ENCODE data around the gene TRAPPC2L. TPM values are rescaled to one million over a fixed set of nuclear protein-coding genes. Genes with fewer than 3 reads are reported as not detected.

Gene TRAPPC2L
- total and polyA plus RNA-seq, 10 of the 15 experiments (the other 5 are each of a cell fraction or from before 2014, with no cell fraction given): 56.3 to 363 (median 118) TPM

- TF ChIP-seq CREM (IDR thresholded peaks at IDR 0.05; ENCODE audit: low read depth) (no peak), CEBPZ (IDR thresholded peaks at IDR 0.05; ENCODE audit: low read depth, low read length) (no peak), CTCF (IDR thresholded peaks at IDR 0.05 in 2 of 3, conservative IDR thresholded peaks at IDR 0.05 in 1 of 3; ENCODE audit: control insufficient read depth in 2 of 3, extremely low read depth in 1 of 3, insufficient read depth in 1 of 3, low read depth in 3 of 3, low read length in 3 of 3) (no peak), GABPA (IDR thresholded peaks at IDR 0.05; ENCODE audit: low read depth) (no peak)
- no peaks in the 10 kb centered on the region for H3K27me3 ChIP-seq (replicated peaks in 1 of 2; ENCODE audit: control insufficient read depth in 2 of 2, insufficient read depth in 2 of 2, low read length in 1 of 2)
- ATAC-seq (no peak), DNase-seq (ENCODE audit: low read depth, low spot score) (no peak), FAIRE-seq (no peak)
- no peaks in the 10 kb centered on the region for H3K9me3 ChIP-seq (replicated peaks; ENCODE audit: control insufficient read depth, insufficient read depth, low read length)
- ChIA-PET POLR2A (no interaction called here), CTCF (no interaction called here), RAD21 (ENCODE audit: unreplicated experiment) (no interaction called here), SMC1A (ENCODE audit: uncharacterized antibody, unreplicated experiment) (no interaction called here)
- H4K20me1 ChIP-seq (ENCODE audit: control insufficient read depth, insufficient read depth): no peaks in the 10 kb centered on the region
- 99% methylated on average over 49 of the region's 49 CpGs for WGBS (ENCODE audit: insufficient coverage, insufficient replicate concordance, low lambda C conversion rate, missing lambda C conversion rate)
- peaks cover 2 to 4% of the 10 kb centered on the region in 2 experiments; a peak in 3 of 4 replicates for H3K36me3 ChIP-seq (ENCODE audit: control insufficient read depth in 2 of 2, insufficient read depth in 2 of 2, low read length in 1 of 2)
- H3K4me3 ChIP-seq: no peak overlapping the region
- no peaks in the 10 kb centered on the region for H3K4me1 ChIP-seq (ENCODE audit: control insufficient read depth, insufficient read depth, low read length)
- no peak overlapping the region for H3K4me2 ChIP-seq (ENCODE audit: control insufficient read depth, insufficient read depth)
- no peak overlapping the region for H2AFZ ChIP-seq (ENCODE audit: control insufficient read depth, low read depth, low read length)
- no peak overlapping the region for H3K27ac ChIP-seq (ENCODE audit: control insufficient read depth, insufficient read depth)
- H3K79me2 ChIP-seq (ENCODE audit: control insufficient read depth, insufficient read depth, low read length): no peaks in the 10 kb centered on the region
- intact Hi-C loops (cut with micrococcal nuclease; ENCODE audit: unreplicated experiment) (no loop called here), in situ Hi-C loops (cut with MboI) (no loop called here)
- H3K9ac ChIP-seq (ENCODE audit: control insufficient read depth, insufficient read depth, low read length): no peak overlapping the region
- no TSS peak for BruUV-seq (replicated peaks)
Observed at GRCh38 chr16:88883117-88883895, 26.4 kb downstream of the TRAPPC2L start.

All from GM12878 (cell line).